Stimulated activated CD8-positive, alpha-beta memory T cell treated with anti-CD3 and anti-CD28 coated beads, Interleukin-15, amount 100 ng/mL, for 48 hours (primary cell): ENCODE results near the gene CDH4.

Experiments
- DNase-seq, 2 donors: peaks; one replicate each; pipeline ENCODE4 v3.0.0-alpha.2; 2020; ENCODE audit warnings: low read depth in 2 of 2

Gene CDH4

DNA sequence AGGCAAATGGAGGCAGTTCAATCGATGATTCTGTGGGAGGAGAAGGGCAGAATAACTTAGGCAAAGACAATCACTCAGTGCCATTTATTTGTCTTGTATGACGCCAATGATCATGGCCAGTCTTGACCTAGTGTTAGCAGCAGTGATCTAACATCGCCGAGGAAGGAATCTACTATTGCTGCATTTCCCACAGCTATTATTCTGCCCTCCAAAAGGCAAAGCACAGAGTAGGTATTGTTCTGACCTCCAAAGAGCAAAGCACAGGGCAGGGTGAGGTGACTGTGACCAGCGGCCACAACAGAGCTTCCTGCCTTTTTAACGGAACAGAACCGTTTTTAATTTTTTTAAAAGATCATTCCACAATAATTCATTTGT lies 235.9 kb downstream of the CDH4 start:
- no peak for DNase-seq

DNA sequence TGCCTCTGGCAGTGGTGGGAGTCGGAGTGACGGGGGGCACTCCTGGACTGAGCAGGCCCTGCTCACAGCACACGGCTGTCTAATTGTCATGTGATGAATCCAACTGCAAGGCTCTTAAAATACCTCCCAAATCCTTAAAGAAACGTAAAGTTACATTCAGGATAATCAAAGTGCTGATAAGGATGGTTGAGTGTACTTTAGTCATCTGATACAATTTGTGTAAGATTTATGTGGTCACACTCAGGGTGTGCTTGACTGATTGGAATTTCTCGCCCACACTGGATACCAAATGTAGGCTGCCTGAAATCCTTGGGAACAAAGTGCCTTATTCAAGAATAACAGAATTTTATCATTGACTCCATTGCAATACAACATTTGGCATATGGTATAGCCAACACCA lies 238.7 kb downstream of the CDH4 start:
- no peak for DNase-seq

DNA sequence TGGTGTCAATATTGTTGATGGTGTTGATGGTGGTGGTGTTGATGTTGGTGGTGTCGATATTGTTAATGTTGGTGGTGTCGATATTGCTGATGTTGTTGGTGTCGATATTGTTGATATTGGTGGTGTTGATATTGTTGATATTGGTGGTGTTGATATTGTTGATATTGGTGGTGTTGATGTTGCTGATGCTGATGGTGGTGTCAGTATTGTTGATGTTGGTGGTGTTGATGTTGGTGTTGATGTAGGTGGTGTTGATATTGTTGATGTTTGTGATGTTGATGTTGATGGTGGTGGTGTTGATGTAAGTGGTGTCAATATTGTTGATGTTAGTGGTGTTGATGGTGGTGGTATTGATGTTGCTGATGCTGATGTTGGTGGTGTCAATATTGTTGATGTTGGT lies 240.0 kb downstream of the CDH4 start:
- no peak for DNase-seq

GRCh38 chr20:61493798-61494305 lies 241.8 kb downstream of the CDH4 start:
- DNase-seq: no peak

DNA sequence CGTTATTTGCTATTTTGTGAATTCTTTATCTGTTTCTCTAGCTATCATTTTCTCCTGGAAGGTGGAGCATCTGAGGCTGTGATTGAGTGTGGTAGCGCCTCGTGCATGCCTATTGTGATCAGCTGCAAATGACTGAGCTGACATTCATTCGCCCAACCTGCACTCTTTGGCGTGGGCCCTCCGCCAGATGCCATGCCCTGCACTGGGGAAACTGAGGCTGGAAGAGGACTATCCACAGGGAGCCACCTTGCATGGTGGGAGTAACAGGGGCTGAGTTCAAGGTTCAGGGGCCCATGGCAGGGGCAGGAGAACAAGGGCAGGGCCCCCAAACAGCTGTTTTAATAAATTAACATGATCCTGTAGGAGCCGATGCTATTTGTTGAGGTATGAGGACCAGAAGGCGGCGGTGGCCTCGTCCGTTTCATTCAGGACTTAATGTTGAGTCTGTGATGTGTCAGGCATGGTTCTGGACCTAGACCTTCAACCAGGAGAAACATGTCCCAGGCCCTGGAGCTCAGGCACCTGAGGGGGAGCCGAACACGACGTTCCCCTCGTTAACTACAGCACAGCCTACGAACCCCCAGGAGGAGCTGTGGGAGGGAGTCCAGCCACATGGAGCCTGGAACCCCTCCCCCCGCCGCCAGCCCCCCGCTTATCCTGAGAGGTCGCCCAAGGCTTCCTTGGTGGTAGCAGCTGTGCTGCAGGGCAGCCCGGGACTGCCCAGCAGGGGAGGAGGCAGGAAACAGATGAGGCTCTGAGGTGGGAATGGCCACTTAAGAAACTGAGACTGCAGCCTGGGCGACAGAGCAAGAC lies 242.9 kb downstream of the CDH4 start:
- DNase-seq: no peak

DNA sequence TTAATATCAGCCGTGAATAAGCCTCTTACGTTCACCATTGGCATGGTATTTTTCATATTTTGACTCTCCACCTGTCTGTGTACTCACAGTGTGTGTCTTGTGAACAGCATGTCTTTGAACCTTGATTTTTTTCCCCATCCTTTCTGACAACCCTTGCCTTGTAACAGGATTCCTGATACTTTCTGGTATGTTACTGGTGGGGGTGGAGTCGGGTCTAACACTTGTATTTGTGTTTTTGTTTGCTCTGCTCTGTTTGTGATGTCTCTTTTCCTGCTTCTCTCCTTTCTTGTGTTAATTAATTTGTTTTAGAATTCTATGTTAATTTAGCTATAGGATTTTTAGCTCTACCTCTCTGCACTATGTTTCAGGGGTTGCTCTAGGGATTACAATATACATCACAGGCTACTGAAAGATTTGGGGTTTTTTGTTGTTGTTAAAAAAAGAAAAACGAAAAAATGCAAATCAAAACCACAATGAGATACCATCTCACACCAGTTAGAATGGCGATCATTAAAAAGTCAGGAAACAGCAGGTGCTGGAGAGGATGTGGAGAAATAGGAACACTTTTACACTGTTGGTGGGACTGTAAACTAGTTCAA lies 245.1 kb downstream of the CDH4 start:
- DNase-seq: no peak

DNA sequence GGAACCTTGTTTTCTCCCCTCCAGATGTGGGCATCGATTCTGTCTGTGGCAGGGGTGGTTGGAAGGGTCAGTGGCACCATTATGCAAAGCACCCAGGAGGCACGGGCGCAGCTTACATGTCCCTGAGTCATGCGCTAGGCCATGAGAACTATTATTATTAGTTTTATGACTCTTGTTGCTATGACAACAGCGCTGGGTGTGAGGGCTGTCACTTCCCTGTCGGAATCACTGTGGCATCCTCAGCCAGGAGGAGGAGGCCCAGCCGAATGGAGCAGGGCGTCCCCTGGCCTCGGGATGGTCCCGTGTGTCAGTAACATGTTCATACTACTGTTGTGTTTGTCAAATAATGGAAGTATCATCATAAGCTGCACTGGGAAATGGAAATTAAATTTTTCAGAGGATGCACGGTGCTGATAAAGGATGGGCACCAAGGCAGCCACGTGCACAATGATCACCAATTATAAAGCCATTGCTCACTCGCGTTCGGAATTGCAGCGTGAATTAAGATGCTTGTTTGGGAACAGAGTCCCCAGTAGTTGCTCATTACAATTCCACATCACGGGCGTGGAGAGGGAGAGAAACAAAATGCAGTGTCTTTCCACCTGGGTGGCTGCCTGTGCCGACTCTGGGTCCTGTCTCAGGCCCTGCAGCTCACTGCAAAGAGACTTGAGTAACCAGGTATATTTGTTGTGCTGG lies 247.9 kb downstream of the CDH4 start:
- no peak for DNase-seq

- no peak for DNase-seq
Observed at GRCh38 chr20:61500791-61501321, 248.8 kb downstream of the CDH4 start.

DNA sequence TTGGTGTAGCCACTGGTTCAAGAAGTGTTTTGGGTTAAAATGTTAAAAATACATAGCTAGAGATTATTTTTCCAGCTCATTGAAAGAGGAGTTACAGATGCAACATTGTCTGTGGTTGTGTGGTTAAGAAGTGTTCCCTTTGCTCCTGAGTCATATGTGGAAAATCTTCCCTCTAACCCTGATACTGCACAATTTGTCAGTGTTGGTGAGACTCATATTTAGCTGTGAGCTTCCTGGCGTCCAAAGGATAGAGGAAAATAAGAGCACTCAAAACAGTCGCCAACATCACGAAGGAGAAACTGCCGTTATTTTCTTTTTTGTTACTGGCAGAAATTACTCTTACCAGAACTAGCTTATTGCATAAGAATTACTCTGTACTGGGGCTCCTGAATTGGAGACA lies 250.4 kb downstream of the CDH4 start:
- no peak for DNase-seq

DNA sequence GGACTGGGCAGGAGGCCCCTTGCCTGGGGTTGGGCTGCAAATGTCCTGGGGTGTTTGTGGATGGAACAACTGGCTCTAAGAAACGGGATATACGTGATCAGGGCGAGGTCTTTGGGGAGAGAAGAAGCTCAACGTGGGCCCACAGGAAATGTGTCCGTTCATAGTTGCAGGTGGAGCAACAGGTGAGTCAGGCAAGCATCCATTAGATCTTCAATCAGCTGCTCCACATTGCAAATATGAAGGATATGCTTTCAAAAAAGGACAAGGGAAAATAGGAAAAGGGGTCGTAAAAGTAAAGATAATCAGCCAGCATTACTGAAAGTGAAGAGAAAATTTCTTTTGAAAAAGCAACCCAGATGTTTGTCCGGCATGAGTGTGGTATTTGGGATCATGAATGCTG lies 251.0 kb downstream of the CDH4 start:
- DNase-seq: no peak

GRCh38 chr20:61505508-61505907 lies 253.4 kb downstream of the CDH4 start:
- DNase-seq: no peak

DNA sequence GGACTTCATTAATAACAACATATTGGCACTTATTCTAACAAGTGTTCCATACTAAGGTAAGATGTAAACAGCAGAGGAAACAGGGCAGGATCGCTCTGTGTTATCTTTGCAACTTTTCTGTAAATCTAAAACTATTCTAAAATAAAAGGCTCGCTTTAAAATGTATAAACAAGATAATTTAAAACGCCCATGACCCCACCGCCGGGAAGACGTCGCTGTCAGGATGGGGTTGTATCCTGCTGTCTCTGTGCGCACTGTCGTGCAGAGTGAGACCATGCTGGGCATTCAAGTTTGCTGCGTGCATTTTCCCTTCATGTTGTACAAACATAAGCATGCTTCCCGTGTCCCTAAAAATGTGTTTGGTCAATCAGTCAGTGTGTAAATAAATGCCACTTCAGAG lies 255.7 kb downstream of the CDH4 start:
- no peak for DNase-seq

DNA sequence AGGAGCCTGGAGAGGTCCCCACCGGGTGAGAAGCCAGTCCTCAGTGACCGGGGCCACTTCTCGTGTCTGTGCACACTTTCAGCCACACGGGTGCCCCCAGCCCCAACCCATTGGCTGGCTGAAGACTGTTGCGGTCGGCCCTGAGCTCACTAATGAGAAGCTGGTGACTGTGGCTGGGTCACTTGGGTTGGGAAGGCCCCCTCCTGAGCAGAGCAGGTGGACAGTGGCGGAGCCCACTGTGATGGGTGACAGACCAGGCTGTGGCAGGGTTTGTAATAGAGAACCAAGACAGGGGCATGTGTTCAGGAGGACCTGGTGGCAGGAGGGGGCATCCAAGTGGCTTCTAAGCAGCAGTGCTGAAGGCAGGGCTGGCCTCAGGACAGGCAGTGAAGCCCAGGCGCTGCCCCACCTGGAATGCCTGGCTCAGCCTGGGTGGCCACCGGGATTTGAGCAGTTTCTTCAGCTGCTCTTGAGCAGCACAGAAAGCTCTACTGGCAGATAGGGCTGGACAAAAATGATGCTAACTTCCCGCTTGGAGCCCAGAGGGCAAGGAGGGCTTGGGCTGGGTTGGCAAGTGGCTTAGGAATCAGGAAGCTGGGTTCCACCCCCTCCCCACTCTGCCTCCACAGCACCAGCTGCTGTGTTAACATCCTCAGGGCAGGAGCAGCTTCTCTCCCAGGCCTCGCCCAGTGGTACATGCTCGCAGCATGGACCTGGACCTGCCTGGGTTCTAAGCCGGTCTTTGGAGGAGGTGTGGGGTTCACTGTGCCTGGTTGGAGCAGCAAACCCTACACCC lies 256.4 kb downstream of the CDH4 start:
- DNase-seq: no peak

- DNase-seq: peak in 1 of 2 donors; percentile 18
Observed at GRCh38 chr20:61510778-61511330, 258.8 kb downstream of the CDH4 start.

- DNase-seq: no peak
Observed at GRCh38 chr20:61512475-61512874, 260.4 kb downstream of the CDH4 start.

GRCh38 chr20:61513124-61514017 lies 261.3 kb downstream of the CDH4 start:
- no peak for DNase-seq

- DNase-seq: no peak
Observed at GRCh38 chr20:61514018-61514365, 261.9 kb downstream of the CDH4 start.

DNA sequence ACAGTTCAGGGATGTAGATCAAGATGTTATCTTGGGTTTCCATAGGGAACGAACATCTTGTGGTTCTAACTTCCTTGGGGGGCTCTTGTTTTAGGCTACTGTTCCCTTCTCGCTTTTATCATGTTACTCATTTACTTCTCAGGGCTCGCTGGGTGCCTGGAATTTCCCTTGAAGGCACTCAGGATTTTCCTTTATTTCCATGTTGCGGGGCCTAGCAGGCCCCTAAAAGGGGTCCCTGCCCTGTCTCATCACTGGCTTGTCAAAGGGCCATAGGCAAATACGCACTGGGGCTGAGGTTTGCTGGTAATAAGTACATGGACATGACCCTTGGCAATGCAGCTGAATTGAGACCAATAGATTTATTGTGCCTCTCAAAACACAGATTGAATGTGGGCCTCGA lies 262.3 kb downstream of the CDH4 start:
- DNase-seq: no peak

DNA sequence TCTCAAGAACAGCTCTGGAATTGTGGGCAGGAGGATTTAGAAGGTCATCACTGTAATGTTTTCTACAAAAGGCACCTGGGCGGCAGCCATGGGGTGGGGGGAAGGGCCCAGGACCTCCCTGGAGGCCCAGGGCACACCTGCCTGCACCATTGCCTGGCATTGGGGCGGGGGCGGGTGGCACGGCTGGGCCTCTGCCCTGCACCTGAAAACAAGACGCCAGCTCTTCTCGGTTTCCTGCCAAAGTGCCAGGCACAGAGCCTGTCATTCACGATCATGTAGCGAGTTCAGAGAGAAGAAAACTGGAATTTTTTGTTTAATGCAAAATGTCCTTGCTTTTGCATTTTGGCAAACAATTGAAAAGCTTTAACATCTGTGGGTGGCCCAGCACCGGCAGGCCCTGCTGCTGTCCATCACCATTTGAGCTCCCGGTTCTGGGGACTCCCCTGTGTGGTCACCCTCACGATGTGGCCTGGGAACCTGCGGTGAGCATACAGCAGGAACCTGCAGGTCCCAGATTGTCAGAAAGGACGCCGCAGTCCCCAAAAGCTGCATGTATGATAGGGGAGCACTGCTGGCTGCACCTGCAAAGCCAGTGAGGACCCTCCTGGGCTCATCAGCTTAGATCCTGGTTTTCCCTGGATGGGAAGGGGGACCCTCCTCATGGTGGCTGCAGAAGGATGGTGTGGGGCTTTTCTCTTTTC lies 262.9 kb downstream of the CDH4 start:
- no peak for DNase-seq

DNA sequence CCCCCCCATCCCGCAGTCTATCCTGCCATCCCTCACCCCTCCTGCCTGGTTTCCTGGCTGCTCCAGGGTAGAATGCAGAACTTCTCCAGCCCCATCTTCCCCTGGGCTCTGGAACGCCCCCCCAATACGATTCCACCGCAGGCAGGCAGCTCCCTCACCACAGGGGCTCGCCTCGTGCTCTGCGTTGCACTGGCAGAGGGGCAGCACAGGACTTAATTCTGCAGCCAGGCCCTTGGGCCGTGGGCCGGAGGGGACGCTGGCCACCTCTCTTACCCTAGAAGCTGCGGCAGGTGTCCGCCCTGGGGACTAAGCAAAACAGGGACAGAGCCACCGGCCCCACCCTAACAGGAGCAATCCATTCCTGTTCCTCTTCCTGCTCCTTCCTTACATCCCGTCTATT lies 263.9 kb downstream of the CDH4 start:
- no peak for DNase-seq
